HEK293 (cell line): ENCODE data around the gene WLS.

Experiments
- GLI2 ChIP-seq: fragments of 450-650 bp; formaldehyde crosslinking; IDR thresholded peaks from 2 replicates; pipeline ENCODE4; 2017; ENCODE audit warnings: missing biosample characterization, missing genetic modification characterization, low read depth, borderline replicate concordance
- GLI4 ChIP-seq: fragments of 450-650 bp; formaldehyde crosslinking; IDR thresholded peaks from 2 replicates; pipeline ENCODE4 v1.5.1; 2016; ENCODE audit warnings: missing biosample characterization, missing genetic modification characterization
- GLIS1 ChIP-seq: fragments of 450-650 bp; formaldehyde crosslinking; IDR thresholded peaks from 2 replicates; pipeline ENCODE4 v1.5.1; 2016; ENCODE audit warnings: missing biosample characterization, missing genetic modification characterization
- HOXD13 ChIP-seq: sonication (generic); formaldehyde crosslinking; IDR thresholded peaks from 2 replicates; pipeline ENCODE4 v1.8.0; 2022; ENCODE audit warnings: missing genetic modification reagents, borderline replicate concordance
- KLF1 ChIP-seq: fragments of 450-650 bp; formaldehyde crosslinking; IDR thresholded peaks from 2 replicates; pipeline ENCODE4 v1.5.1; 2016; ENCODE audit warnings: missing biosample characterization, missing genetic modification characterization
- KLF16 ChIP-seq: fragments of 450-650 bp; formaldehyde crosslinking; IDR thresholded peaks from 2 replicates; pipeline ENCODE4 v1.5.1; 2017; ENCODE audit warnings: missing biosample characterization, missing genetic modification characterization
- OVOL3 ChIP-seq: fragments of 450-650 bp; formaldehyde crosslinking; IDR thresholded peaks from 2 replicates; pipeline ENCODE4 v1.5.1; 2016; ENCODE audit warnings: missing biosample characterization, missing genetic modification characterization
- RBAK ChIP-seq: fragments of 450-650 bp; formaldehyde crosslinking; IDR thresholded peaks from 2 replicates; pipeline ENCODE4 v1.5.1; 2016; ENCODE audit warnings: missing biosample characterization, missing genetic modification characterization
- REST ChIP-seq: fragments of 450-650 bp; formaldehyde crosslinking; IDR thresholded peaks from 2 replicates; pipeline ENCODE4 v1.5.1; 2016; ENCODE audit warnings: missing biosample characterization, missing genetic modification characterization
- SP2 ChIP-seq: fragments of 450-650 bp; formaldehyde crosslinking; IDR thresholded peaks from 2 replicates; pipeline ENCODE4 v1.5.1; 2016; ENCODE audit warnings: missing biosample characterization, missing genetic modification characterization
- TSHZ1 ChIP-seq: fragments of 450-650 bp; formaldehyde crosslinking; IDR thresholded peaks from 2 replicates; pipeline ENCODE4 v1.5.1; 2016; ENCODE audit warnings: missing biosample characterization, missing genetic modification characterization, borderline replicate concordance
- ZBTB8A ChIP-seq: fragments of 450-650 bp; formaldehyde crosslinking; IDR thresholded peaks from 2 replicates; pipeline ENCODE4 v1.5.1; 2016; ENCODE audit warnings: missing biosample characterization, missing genetic modification characterization
- ZEB2 ChIP-seq: fragments of 450-650 bp; formaldehyde crosslinking; IDR thresholded peaks from 2 replicates; pipeline ENCODE4 v1.5.1; 2016; ENCODE audit warnings: missing biosample characterization, missing genetic modification characterization
- ZNF155 ChIP-seq: fragments of 450-650 bp; formaldehyde crosslinking; IDR thresholded peaks from 2 replicates; pipeline ENCODE4 v1.5.1; 2016; ENCODE audit warnings: missing biosample characterization, missing genetic modification characterization
- ZNF174 ChIP-seq: fragments of 450-650 bp; formaldehyde crosslinking; IDR thresholded peaks from 2 replicates; pipeline ENCODE4 v1.5.0; 2017; ENCODE audit warnings: missing biosample characterization, mild to moderate bottlenecking, missing genetic modification characterization
- ZNF175 ChIP-seq: fragments of 450-650 bp; formaldehyde crosslinking; IDR thresholded peaks from 2 replicates; pipeline ENCODE4 v1.5.1; 2016; ENCODE audit warnings: missing biosample characterization, missing genetic modification characterization
- ZNF2 ChIP-seq: fragments of 450-650 bp; formaldehyde crosslinking; IDR thresholded peaks from 2 replicates; pipeline ENCODE4 v1.5.1; 2016; ENCODE audit warnings: missing biosample characterization, missing genetic modification characterization
- ZNF202 ChIP-seq: fragments of 450-650 bp; formaldehyde crosslinking; IDR thresholded peaks from 2 replicates; pipeline ENCODE4 v1.5.1; 2016; ENCODE audit warnings: missing biosample characterization, missing genetic modification characterization, borderline replicate concordance
- ZNF214 ChIP-seq: fragments of 450-650 bp; formaldehyde crosslinking; IDR thresholded peaks from 2 replicates; pipeline ENCODE4 v1.5.1; 2017; ENCODE audit warnings: missing biosample characterization, mild to moderate bottlenecking, missing genetic modification characterization, borderline replicate concordance
- ZNF302 ChIP-seq: fragments of 450-650 bp; formaldehyde crosslinking; IDR thresholded peaks from 2 replicates; pipeline ENCODE4 v1.5.1; 2016; ENCODE audit warnings: missing biosample characterization, missing genetic modification characterization, low read depth
- ZNF335 ChIP-seq: fragments of 450-650 bp; formaldehyde crosslinking; conservative IDR thresholded peaks from 2 replicates; pipeline ENCODE4 v1.5.1; 2016; ENCODE audit warnings: missing biosample characterization, missing genetic modification characterization
- ZNF366 ChIP-seq: fragments of 450-650 bp; formaldehyde crosslinking; conservative IDR thresholded peaks from 2 replicates; pipeline ENCODE4 v1.5.1; 2016; ENCODE audit warnings: missing biosample characterization, missing genetic modification characterization
- ZNF37A ChIP-seq: fragments of 450-650 bp; IDR thresholded peaks from 2 replicates; pipeline ENCODE4 v1.5.1; 2018; ENCODE audit warnings: missing biosample characterization, missing genetic modification characterization
- ZNF416 ChIP-seq: fragments of 450-650 bp; formaldehyde crosslinking; IDR thresholded peaks from 2 replicates; pipeline ENCODE4 v1.5.1; 2016; ENCODE audit warnings: missing biosample characterization, missing genetic modification characterization
- ZNF433 ChIP-seq: fragments of 450-650 bp; formaldehyde crosslinking; IDR thresholded peaks from 2 replicates; pipeline ENCODE4 v1.5.1; 2016; ENCODE audit warnings: missing biosample characterization, missing genetic modification characterization, low read depth
- ZNF555 ChIP-seq: fragments of 450-650 bp; formaldehyde crosslinking; conservative IDR thresholded peaks from 2 replicates; pipeline ENCODE4 v1.5.1; 2017; ENCODE audit warnings: missing biosample characterization, mild to moderate bottlenecking, missing genetic modification characterization, inconsistent platforms
- ZNF560 ChIP-seq: fragments of 450-650 bp; formaldehyde crosslinking; IDR thresholded peaks from 2 replicates; pipeline ENCODE4 v1.5.1; 2017; ENCODE audit warnings: missing biosample characterization, missing genetic modification characterization, borderline replicate concordance
- ZNF571 ChIP-seq: fragments of 450-650 bp; formaldehyde crosslinking; IDR thresholded peaks from 2 replicates; pipeline ENCODE4 v1.5.0; 2017; ENCODE audit warnings: missing biosample characterization, missing genetic modification characterization
- ZNF585B ChIP-seq: fragments of 450-650 bp; formaldehyde crosslinking; IDR thresholded peaks from 2 replicates; pipeline ENCODE4 v1.5.1; 2016; ENCODE audit warnings: missing biosample characterization, missing genetic modification characterization
- ZNF610 ChIP-seq: fragments of 450-650 bp; formaldehyde crosslinking; IDR thresholded peaks from 2 replicates; pipeline ENCODE4 v1.5.1; 2016; ENCODE audit warnings: missing biosample characterization, missing genetic modification characterization, borderline replicate concordance
- ZNF623 ChIP-seq: fragments of 450-650 bp; formaldehyde crosslinking; IDR thresholded peaks from 2 replicates; pipeline ENCODE4 v1.5.1; 2016; ENCODE audit warnings: missing biosample characterization, missing genetic modification characterization
- ZNF626 ChIP-seq: fragments of 450-650 bp; sonication (Bioruptor Pico); formaldehyde crosslinking; IDR thresholded peaks from 2 replicates; pipeline ENCODE4 v1.5.1; 2018; ENCODE audit warnings: missing biosample characterization, missing genetic modification characterization, inconsistent platforms
- ZNF629 ChIP-seq: fragments of 450-650 bp; formaldehyde crosslinking; IDR thresholded peaks from 2 replicates; pipeline ENCODE4 v1.5.1; 2017; ENCODE audit warnings: missing biosample characterization, missing genetic modification characterization
- ZNF654 ChIP-seq: fragments of 450-650 bp; formaldehyde crosslinking; IDR thresholded peaks from 2 replicates; pipeline ENCODE4 v1.5.1; 2016; ENCODE audit warnings: low read depth, missing biosample characterization, missing genetic modification characterization
- ZNF658 ChIP-seq: fragments of 450-650 bp; formaldehyde crosslinking; IDR thresholded peaks from 2 replicates; pipeline ENCODE4; 2016; ENCODE audit warnings: missing biosample characterization, missing genetic modification characterization
- ZNF785 ChIP-seq: fragments of 450-650 bp; formaldehyde crosslinking; IDR thresholded peaks from 2 replicates; pipeline ENCODE4 v1.5.1; 2016; ENCODE audit warnings: missing biosample characterization, missing genetic modification characterization

WLS gene

GRCh38 chr1:68232289-68233148 lies at the start of gene WLS (continued):
- TF ChIP-seq ZBTB8A (tag by site-specific recombination) (no peak; the same call in 1 of the 2 replicates), ZNF416 (tag by site-specific recombination) (no peak), ZNF2 (tag by site-specific recombination) (no peak; the same call in 1 of the 2 replicates), ZNF366 (peak; percentile 89), ZNF202 (tag by site-specific recombination) (no peak), REST (no peak; the same call in 1 of the 2 replicates), HOXD13 (CRISPR knock-in tag) (no peak), ZNF302 (tag by site-specific recombination) (no peak), ZNF610 (tag by site-specific recombination) (no peak; the same call in 1 of the 2 replicates), ZNF571 (tag by site-specific recombination) (no peak), OVOL3 (tag by site-specific recombination) (no peak), ZNF654 (tag by site-specific recombination) (no peak), ZNF335 (tag by site-specific recombination) (peak; percentile 87), GLI2 (tag by site-specific recombination) (no peak), ZNF174 (tag by site-specific recombination) (no peak), ZNF658 (tag by site-specific recombination) (no peak), GLI4 (no peak), ZNF155 (no peak), SP2 (tag by site-specific recombination) (peak; percentile 62), ZNF560 (tag by site-specific recombination) (no peak), GLIS1 (tag by site-specific recombination) (no peak), ZNF214 (tag by site-specific recombination) (no peak), RBAK (tag by site-specific recombination) (no peak), ZNF785 (no peak), ZNF626 (no peak), ZNF175 (tag by site-specific recombination) (no peak), KLF1 (tag by site-specific recombination) (no peak), TSHZ1 (tag by site-specific recombination) (no peak), ZNF623 (tag by site-specific recombination) (no peak), ZEB2 (tag by site-specific recombination) (0 out of 2 replicates have a peak, but pooled peaks have one; percentile 14), KLF16 (tag by site-specific recombination) (no peak), ZNF37A (no peak), ZNF555 (tag by site-specific recombination) (no peak), ZNF585B (tag by site-specific recombination) (no peak), ZNF433 (tag by site-specific recombination) (no peak), ZNF629 (no peak)
